Aorta (tissue), 5 donors: ENCODE data around the gene MBNL1. TPM values are rescaled to one million over a fixed set of nuclear protein-coding genes. Genes with fewer than 3 reads are reported as not detected.

Experiments used
- ATAC-seq: fragments of 200-7000 bp; cut with Tn5 transposase; one replicate; pipeline ENCODE4 v1.9.1; 2022; ENCODE audit warnings: moderate library complexity; ENCODE audit not compliant: low FRiP score
- DNase-seq, 2 donors: peaks; one replicate each; pipeline ENCODE4 v3.0.0-alpha.2; 2020
- H3K27ac ChIP-seq, 2 donors: one replicate each; pipeline ENCODE4 v1.5.1; 2013; ENCODE audit warnings: low read length in 2 of 2, mild to moderate bottlenecking in 2 of 2, moderate library complexity in 2 of 2, control low read depth in 1 of 2, inconsistent platforms in 1 of 2, low read depth in 1 of 2
- H3K27me3 ChIP-seq, 2 donors: one replicate each; pipeline ENCODE4 v1.6.1; 2013; ENCODE audit warnings: control low read depth in 1 of 2, low read length in 1 of 2, mild to moderate bottlenecking in 1 of 2, moderate library complexity in 1 of 2; ENCODE audit not compliant: insufficient read depth in 2 of 2, control insufficient read depth in 1 of 2
- H3K36me3 ChIP-seq, 2 donors: one replicate each; pipeline ENCODE4 v1.6.1; 2013; ENCODE audit warnings: control low read depth in 1 of 2, low read length in 1 of 2, mild to moderate bottlenecking in 1 of 2; ENCODE audit not compliant: insufficient read depth in 2 of 2, control insufficient read depth in 1 of 2
- H3K4me1 ChIP-seq, 2 donors: one replicate each; pipeline ENCODE4 v1.6.1; 2013; ENCODE audit warnings: low read length in 2 of 2, control low read depth in 1 of 2, mild to moderate bottlenecking in 1 of 2, moderate library complexity in 1 of 2; ENCODE audit not compliant: insufficient read depth in 2 of 2, control insufficient read depth in 1 of 2
- H3K4me3 ChIP-seq, 2 donors: one replicate each; pipeline ENCODE4 v1.5.1; 2013; ENCODE audit warnings: low read length in 2 of 2, control low read depth in 1 of 2, mild to moderate bottlenecking in 1 of 2
- H3K9me3 ChIP-seq: one replicate; pipeline ENCODE4 v1.6.1; 2013; ENCODE audit warnings: mild to moderate bottlenecking, low read length; ENCODE audit not compliant: control insufficient read depth
- WGBS, 2 donors: extraction: QIAGEN DNeasy Blood & Tissue Kit; methylation state at CpG; one replicate each; pipeline ENCODE4 v1.1.7; 2013; 5-methylcytosine and 5-hydroxymethylcytosine counted together
- intact Hi-C, 2 donors: fragments of 100-400 bp; cut with DNase I; formaldehyde crosslinking; loops; one replicate each; pipeline versions ENCODE4 v1.14.2 to v1.15.0; 2022
- polyA plus RNA-seq, 2 donors: library from polyadenylated mRNA; stranded (reverse); fragments of 200-250 nt; gene quantifications; one replicate each; pipeline ENCODE4 v1.2.3, GENCODE V29; 2013
- total RNA-seq, 2 donors: library from RNA; stranded (reverse); fragmentation: NEBNext Ultra II Directional; extraction: Animal tissue kit (Norgen Biotek cat#: 25700); gene quantifications; one replicate each; pipeline ENCODE4 v1.2.1, GENCODE V29; 2021
- donor health status: healthy with polysubstance abuse.
- donor health status: Bipolar disorder and iron deficiency.
- donor health status: DM: no; HTN: no; CAD: no.
- donor health status: DM: no; HTN: no; CAD: no.
- donor health status: DM: yes; HTN: yes; CAD: no.

Gene MBNL1
- total and polyA plus RNA-seq, 4 donors = 141 to 689 (median 334) TPM

- intact Hi-C loops = loop anchor here in 1 of 2 donors (5.0 kb wide), 2 partner anchors 35 to 100 kb away; no protein-coding TSS in a partner anchor
- Histone ChIP-seq H3K36me3 (no peaks in the 10 kb centered on the region), H3K27me3 (no peaks in the 10 kb centered on the region), H3K4me3 (no peak overlapping the region), H3K4me1 (peaks cover 1 to 3% of the 10 kb centered on the region in 2 donors), H3K27ac (peak overlapping the region; percentile 51 to 85), H3K9me3 (no peaks in the 10 kb centered on the region)
- ATAC-seq = peak; percentile 24
- no peak for DNase-seq
- 81 to 85% methylated on average over 5 of the region's 5 CpGs for WGBS, 2 donors
Measured at GRCh38 chr3:152256851-152257562, 11.7 kb upstream of the MBNL1 start.

DNA sequence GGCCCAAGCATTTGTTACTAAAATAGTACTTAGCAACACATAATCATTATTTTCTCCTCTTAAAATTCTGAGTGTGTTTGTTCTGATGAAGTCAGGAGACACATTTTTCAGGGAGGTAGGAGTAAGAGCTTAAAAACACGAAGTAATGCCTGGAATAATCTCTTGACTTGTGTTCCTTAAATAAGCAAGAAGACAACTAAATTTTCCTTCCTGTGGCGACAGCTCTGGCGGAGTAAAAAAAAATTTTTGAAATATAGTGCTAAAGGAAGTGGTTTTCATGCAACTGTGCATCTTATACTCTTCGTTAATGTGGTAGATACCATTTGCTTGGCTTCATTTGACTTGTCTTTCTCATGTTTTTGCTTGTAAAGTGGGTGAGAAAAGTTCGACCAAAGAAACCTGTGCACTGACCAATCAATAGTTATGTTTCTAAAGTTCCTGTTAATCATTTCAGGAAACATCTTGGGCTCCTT is 11.1 kb upstream of the MBNL1 start:
- no peak overlapping the region for H3K4me3 ChIP-seq
- WGBS, 2 donors = 24 to 29% methylated on average over 5 of the region's 5 CpGs

DNA sequence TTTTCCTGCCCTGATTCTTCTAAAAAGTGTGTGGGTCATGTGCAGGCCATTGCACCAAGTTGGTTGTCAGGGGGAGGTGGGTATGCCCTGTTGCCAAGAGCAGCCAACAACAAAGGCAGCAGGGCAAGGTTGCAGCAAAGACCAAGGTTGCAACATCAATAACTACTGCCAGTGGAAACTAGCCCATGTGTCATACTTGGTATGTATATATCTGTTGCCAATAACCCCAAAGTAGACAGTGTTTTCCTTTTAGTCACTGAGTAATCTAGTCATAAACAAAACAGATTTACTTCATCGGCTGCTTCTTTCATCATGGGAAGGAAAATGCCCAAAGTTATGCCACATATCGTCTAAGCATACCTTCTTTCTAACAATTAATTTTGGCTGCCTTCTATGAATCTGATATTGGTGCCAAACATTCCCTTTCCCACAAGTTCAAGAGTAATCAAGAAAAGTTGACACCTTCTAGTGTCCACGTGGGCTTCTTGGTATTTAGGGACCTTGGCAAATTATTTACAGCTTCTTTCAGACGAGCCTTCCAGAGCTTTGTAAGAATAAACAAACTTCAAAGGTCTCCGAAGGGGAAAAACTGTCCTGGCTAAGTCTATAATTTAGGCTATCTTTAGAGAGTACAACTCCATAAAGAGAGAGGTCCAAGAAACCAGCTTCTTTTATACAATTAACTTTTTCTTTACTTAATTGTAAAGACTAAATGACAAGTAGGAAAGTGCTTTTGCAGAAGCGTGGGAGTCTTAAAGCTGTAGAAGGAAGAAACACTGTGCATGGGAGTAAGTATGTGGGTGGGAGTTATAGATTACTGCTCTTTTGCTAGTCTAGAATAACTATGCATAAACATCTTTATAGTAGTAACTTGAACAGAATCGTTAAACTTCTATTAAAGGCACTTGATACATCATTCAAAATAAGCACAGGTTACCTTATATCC is 10.0 kb upstream of the MBNL1 start:
- Histone ChIP-seq H3K4me1 (peaks cover 1 to 3% of the 10 kb centered on the region in 2 donors), H3K9me3 (no peaks in the 10 kb centered on the region), H3K27ac (peak overlapping the region; percentile 42 to 72), H3K36me3 (no peaks in the 10 kb centered on the region), H3K4me3 (peak overlapping the region in 1 of 2 donors; percentile 24), H3K27me3 (no peaks in the 10 kb centered on the region)
- 8 to 9% methylated on average over 7 of the region's 7 CpGs for WGBS, 2 donors
- intact Hi-C loops = loop anchor here in 1 of 2 donors (5.0 kb wide), 2 partner anchors 36 to 101 kb away; no protein-coding TSS in a partner anchor
- ATAC-seq (peak; percentile 90), DNase-seq (peak; percentile 77 to 84)

More for the DNA sequence above, 11.1 kb upstream of the MBNL1 start:
- intact Hi-C loops = loop anchor here in 1 of 2 donors (5.0 kb wide), 2 partner anchors 35 to 100 kb away; no protein-coding TSS in a partner anchor
- peaks cover 1 to 3% of the 10 kb centered on the region in 2 donors for H3K4me1 ChIP-seq
- H3K27me3 ChIP-seq = no peaks in the 10 kb centered on the region
- H3K9me3 ChIP-seq = no peaks in the 10 kb centered on the region
- H3K36me3 ChIP-seq = no peaks in the 10 kb centered on the region
- peak overlapping the region in 1 of 2 donors; percentile 67 for H3K27ac ChIP-seq
- DNase-seq = no peak
- peak; percentile 58 for ATAC-seq

DNA sequence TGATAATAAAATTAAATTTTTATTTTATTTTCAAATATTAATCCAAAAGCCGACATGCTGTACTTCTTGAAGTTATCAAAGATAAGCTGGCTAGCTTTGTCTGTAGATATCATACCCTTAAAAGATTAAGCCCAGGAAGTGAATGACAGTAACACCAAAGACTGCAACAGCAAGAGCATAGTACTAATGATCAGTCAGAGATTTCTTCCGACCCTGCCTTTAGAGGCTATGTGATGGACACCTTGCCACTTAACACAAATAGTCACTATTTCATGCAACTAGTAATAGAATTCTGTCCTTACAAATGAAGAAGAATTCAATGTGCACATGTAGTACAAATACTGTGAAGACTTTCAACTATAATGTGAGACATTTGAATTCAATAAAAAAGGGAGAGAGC is 9.3 kb upstream of the MBNL1 start:
- no peak overlapping the region for H3K4me3 ChIP-seq
- DNase-seq (no peak), ATAC-seq (no peak)
- peaks cover 1 to 3% of the 10 kb centered on the region in 2 donors for H3K4me1 ChIP-seq
- 44 to 52% methylated on average over 2 of the region's 2 CpGs for WGBS, 2 donors
- H3K36me3 ChIP-seq = no peaks in the 10 kb centered on the region
- intact Hi-C loops = loop anchor here in 1 of 2 donors (5.0 kb wide), 2 partner anchors 37 to 102 kb away; no protein-coding TSS in a partner anchor
- H3K9me3 ChIP-seq = no peaks in the 10 kb centered on the region
- no peak overlapping the region for H3K27ac ChIP-seq
- no peaks in the 10 kb centered on the region for H3K27me3 ChIP-seq

- DNase-seq (no peak), ATAC-seq (no peak)
- intact Hi-C loops = no loop called here
- peaks cover 1 to 3% of the 10 kb centered on the region in 2 donors for H3K4me1 ChIP-seq
- peak overlapping the region in 1 of 2 donors; percentile 68 for H3K27ac ChIP-seq
- H3K4me3 ChIP-seq = no peak overlapping the region
- H3K36me3 ChIP-seq = no peaks in the 10 kb centered on the region
- 76 to 81% methylated on average over 3 of the region's 3 CpGs for WGBS, 2 donors
- H3K9me3 ChIP-seq = no peaks in the 10 kb centered on the region
- H3K27me3 ChIP-seq = no peaks in the 10 kb centered on the region
Measured at GRCh38 chr3:152260026-152260425, 8.7 kb upstream of the MBNL1 start.

- WGBS, 2 donors = 100% methylated on average over 1 of the region's 1 CpG
- H3K4me3 ChIP-seq = no peak overlapping the region
- no peaks in the 10 kb centered on the region for H3K27me3 ChIP-seq
- DNase-seq (no peak), ATAC-seq (no peak)
- peak overlapping the region in 1 of 2 donors; percentile 76 for H3K27ac ChIP-seq
- H3K4me1 ChIP-seq = peaks cover 1 to 3% of the 10 kb centered on the region in 2 donors
- intact Hi-C loops = no loop called here
- H3K36me3 ChIP-seq = no peaks in the 10 kb centered on the region
- H3K9me3 ChIP-seq = no peaks in the 10 kb centered on the region
Measured at GRCh38 chr3:152260529-152260928, 8.2 kb upstream of the MBNL1 start.

GRCh38 chr3:152261329-152261728 is 7.4 kb upstream of the MBNL1 start:
- 84 to 93% methylated on average over 3 of the region's 3 CpGs for WGBS, 2 donors
- Histone ChIP-seq H3K4me3 (no peak overlapping the region), H3K36me3 (no peaks in the 10 kb centered on the region), H3K9me3 (no peaks in the 10 kb centered on the region), H3K27me3 (no peaks in the 10 kb centered on the region), H3K27ac (peak overlapping the region; percentile 17 to 76), H3K4me1 (peaks cover 1 to 3% of the 10 kb centered on the region in 2 donors)
- no peak for DNase-seq
- ATAC-seq = no peak
- intact Hi-C loops = no loop called here

GRCh38 chr3:152263711-152264110 is 5.0 kb upstream of the MBNL1 start:
- Histone ChIP-seq H3K9me3 (no peaks in the 10 kb centered on the region), H3K36me3 (no peaks in the 10 kb centered on the region), H3K27ac (peak overlapping the region; percentile 56 to 83), H3K27me3 (no peaks in the 10 kb centered on the region), H3K4me3 (no peak overlapping the region), H3K4me1 (peaks cover 1 to 8% of the 10 kb centered on the region in 2 donors)
- intact Hi-C loops = no loop called here
- WGBS, 2 donors = 73 to 94% methylated on average over 2 of the region's 2 CpGs
- DNase-seq = no peak
- ATAC-seq = no peak
